ENCODE measurements around the gene SLC7A7.

GRCh38 chr14:22796087-22796707 lies 19.0 kb downstream of the SLC7A7 start:
- TF ChIP-seq ZZZ3 (IDR thresholded peaks at IDR 0.05; ENCODE audit: control insufficient read depth, insufficient read length, low read depth) = no peak
- no peak for TF ChIP-seq ZNF384 (IDR thresholded peaks at IDR 0.05; ENCODE audit: borderline replicate concordance, low read depth, low read length)
- TF ChIP-seq CTCF (IDR thresholded peaks at IDR 0.05 in 2 of 3, conservative IDR thresholded peaks at IDR 0.05 in 1 of 3; ENCODE audit: control insufficient read depth in 2 of 3, extremely low read depth in 1 of 3, insufficient read depth in 1 of 3, low read depth in 3 of 3, low read length in 3 of 3) = no peak

All from GM12878 (cell line).